ENCODE measurements around the gene LRMDA.

The LRMDA gene

GRCh38 chr10:75432176-75432575 lies 752 bp downstream of the LRMDA start:
- DNase-seq (ENCODE audit: low read depth): no peak
- TF ChIP-seq CTCF (IDR thresholded peaks at IDR 0.05; ENCODE audit: insufficient read depth, low read depth, low read length, missing control alignments): no peak
- no peak overlapping the region for H3K4me3 ChIP-seq (ENCODE audit: low read depth, low read length)

- DNase-seq (ENCODE audit: low read depth): no peak
- H3K4me3 ChIP-seq (ENCODE audit: low read depth, low read length): no peak overlapping the region
Measured at GRCh38 chr10:75432763-75433162, 1.3 kb downstream of the LRMDA start.

GRCh38 chr10:75433216-75433615 lies 1.8 kb downstream of the LRMDA start:
- DNase-seq (ENCODE audit: low read depth): no peak
- no peak overlapping the region for H3K4me3 ChIP-seq (ENCODE audit: low read depth, low read length)

More at GRCh38 chr10:75432763-75433162, 1.3 kb downstream of the LRMDA start:
- no peak for TF ChIP-seq CTCF (IDR thresholded peaks at IDR 0.05; ENCODE audit: insufficient read depth, low read depth, low read length, missing control alignments)

GRCh38 chr10:75434291-75434690 lies 2.9 kb downstream of the LRMDA start:
- TF ChIP-seq CTCF (IDR thresholded peaks at IDR 0.05; ENCODE audit: insufficient read depth, low read depth, low read length, missing control alignments): no peak
- DNase-seq (ENCODE audit: low read depth): no peak
- no peak overlapping the region for H3K4me3 ChIP-seq (ENCODE audit: low read depth, low read length)

More at GRCh38 chr10:75433216-75433615, 1.8 kb downstream of the LRMDA start:
- TF ChIP-seq CTCF (IDR thresholded peaks at IDR 0.05; ENCODE audit: insufficient read depth, low read depth, low read length, missing control alignments): no peak

GRCh38 chr10:75435291-75435690 lies 3.9 kb downstream of the LRMDA start:
- TF ChIP-seq CTCF (IDR thresholded peaks at IDR 0.05; ENCODE audit: insufficient read depth, low read depth, low read length, missing control alignments): no peak
- H3K4me3 ChIP-seq (ENCODE audit: low read depth, low read length): no peak overlapping the region
- no peak for DNase-seq (ENCODE audit: low read depth)

GRCh38 chr10:75436896-75437295 lies 5.5 kb downstream of the LRMDA start:
- H3K4me3 ChIP-seq (ENCODE audit: low read depth, low read length): no peak overlapping the region
- no peak for DNase-seq (ENCODE audit: low read depth)
- no peak for TF ChIP-seq CTCF (IDR thresholded peaks at IDR 0.05; ENCODE audit: insufficient read depth, low read depth, low read length, missing control alignments)

GRCh38 chr10:75437693-75438092 lies 6.3 kb downstream of the LRMDA start:
- H3K4me3 ChIP-seq (ENCODE audit: low read depth, low read length): no peak overlapping the region
- TF ChIP-seq CTCF (IDR thresholded peaks at IDR 0.05; ENCODE audit: insufficient read depth, low read depth, low read length, missing control alignments): no peak
- DNase-seq (ENCODE audit: low read depth): no peak
